CMK (cell line): ENCODE results near the gene BFSP1.

ENCODE experiments used
- DNase-seq: peaks from one replicate; pipeline ENCODE4 v3.0.0-alpha.2; 2010; ENCODE audit warnings: low read depth

BFSP1 gene

DNA sequence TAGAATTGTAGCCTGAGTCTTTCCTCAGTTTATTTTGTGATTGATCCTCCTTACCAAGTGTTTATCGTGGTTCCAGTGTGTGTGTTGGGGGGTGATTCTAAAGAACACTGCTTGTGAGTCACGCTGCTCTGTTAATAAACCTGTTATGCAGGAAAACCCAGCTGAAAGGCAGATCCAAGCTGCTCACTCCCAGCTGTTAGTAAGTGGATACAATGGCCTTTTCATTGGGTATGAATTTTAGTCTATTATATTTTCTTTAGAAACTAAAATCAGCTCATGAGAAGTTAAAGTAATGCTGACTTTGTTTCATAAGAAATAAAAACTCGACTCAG is 26.5 kb upstream of the BFSP1 start:
- no peak for DNase-seq

DNA sequence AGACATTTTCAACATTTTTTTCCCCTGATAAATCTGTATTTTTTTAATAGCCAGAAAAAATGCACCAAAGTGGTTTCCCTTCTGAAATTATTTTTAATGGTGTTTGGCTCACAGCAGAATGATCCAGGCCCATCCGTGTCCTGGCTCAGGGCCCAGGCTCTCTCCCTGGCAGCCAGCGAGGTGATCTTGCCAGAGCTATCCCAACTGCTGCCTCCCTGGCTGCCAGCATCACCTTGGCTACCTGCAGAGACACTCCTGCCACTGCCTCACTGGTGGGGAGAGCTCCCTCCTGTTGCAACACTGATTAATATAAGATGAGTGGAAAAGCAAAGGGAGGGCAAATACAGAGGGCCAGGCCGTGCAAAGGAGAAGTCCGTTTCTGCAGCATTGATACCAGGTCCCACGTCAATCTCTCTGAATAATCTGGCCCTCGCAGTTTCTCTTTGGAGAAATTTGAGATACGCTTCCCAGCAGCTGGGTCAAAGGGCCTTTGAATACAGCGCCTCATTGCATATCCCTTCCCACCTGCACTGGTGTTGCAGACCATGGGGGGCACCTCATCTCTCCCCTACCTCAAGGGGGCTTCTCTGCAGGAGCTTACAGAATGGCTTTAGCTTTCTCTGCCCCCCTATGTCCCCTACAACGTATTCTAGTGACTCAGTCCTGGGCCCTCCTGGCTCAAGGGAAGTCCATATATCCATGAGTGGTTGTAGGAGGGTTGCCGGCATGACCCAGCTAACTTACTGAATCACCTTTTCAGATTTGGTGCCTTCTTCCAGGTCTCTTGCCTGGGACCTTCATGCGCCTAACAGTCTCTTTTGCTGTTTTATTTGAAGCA is 25.9 kb upstream of the BFSP1 start:
- no peak for DNase-seq

GRCh38 chr20:17555106-17555505 is 23.9 kb upstream of the BFSP1 start:
- DNase-seq, result no peak

GRCh38 chr20:17549131-17549530 is 18.0 kb upstream of the BFSP1 start:
- DNase-seq, result no peak

DNA sequence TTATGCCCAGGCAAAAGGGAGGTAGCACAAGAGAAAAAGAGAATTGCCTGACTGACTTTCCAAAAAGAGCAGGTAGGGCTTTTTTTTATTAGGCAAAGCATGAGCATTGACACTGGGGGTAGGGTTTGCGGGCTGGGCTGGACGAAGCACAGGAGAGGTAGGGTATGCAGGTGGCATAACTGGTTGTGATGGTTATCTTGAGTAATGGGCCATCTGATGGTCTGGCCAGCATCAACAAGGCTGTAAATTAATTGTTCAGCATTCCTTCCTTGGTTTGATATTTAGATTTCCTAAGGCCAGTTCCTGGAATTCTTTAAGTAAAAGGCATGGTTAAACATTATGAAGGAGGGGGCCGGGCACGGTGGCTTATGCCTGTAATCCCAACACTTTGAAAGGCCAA is 13.9 kb upstream of the BFSP1 start:
- DNase-seq, result no peak

DNA sequence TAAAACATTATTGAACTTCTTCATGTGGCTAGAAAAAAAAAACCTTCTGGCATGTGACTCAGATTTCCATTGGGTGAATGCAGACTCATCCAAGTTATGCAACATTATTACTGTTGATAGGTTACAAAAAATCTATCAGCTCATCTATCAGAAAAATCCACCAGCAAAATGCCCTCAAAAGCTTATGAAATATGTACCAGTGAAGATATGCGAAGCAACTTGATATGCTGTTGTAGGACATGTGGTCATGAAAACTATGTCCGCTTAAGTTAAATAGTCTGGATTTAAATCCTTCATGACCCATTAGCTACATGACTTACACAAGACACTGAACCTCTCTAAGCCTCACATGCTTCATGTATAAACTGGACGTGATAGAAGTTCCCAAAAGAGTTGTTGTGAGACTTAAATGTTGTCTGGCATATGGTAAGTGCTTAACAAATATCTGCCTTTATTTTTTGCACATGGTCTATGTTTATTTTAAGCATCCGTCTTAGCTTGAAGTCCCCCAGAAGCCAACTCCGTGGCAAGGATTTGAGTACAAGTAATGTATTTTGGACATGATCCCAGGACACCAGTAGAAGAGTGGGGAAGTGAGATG is 12.5 kb upstream of the BFSP1 start:
- no peak for DNase-seq

DNA sequence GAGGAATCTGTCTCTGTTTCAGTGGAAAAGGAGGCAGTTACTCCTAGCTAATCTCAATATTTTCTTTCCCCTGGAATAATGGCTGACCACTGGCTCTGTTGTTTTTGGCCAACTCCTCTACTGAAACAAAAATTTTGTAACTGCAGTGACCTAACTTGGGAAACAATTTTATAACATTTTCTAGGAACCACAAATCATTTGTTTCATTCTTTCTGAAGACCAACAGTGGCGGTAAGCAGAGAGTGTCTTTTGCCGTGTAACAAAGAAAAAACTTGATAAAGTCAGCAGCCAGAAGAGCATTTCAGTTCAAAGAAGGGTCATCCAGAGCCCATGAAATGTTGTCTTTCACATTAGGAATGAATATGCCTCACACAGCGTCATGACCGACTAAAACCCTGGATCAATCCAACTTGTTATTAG is 11.8 kb upstream of the BFSP1 start:
- no peak for DNase-seq

- DNase-seq, result no peak
These were observed 11.3 kb upstream of the BFSP1 start for GRCh38 chr20:17542481-17542880.

GRCh38 chr20:17541996-17542395 is 10.8 kb upstream of the BFSP1 start:
- no peak for DNase-seq

DNA sequence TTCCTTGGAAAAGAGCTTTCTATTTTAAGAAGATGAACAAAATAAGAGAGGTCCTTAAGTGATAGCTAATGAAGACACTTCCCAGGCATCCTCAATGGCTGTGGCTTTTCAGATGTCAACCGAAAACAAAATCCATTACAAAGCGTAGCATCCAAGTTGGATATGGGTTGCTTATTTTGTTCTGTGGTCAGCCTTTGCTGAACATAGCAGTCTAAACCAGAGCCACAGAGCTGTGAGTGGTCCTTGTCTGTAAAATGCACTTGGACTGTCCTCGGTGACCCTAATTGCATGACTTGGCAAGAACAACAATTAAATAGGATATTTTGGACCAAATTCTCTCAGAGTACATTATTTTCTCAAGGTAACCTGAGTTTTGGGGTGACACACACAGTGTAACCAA is 10.4 kb upstream of the BFSP1 start:
- no peak for DNase-seq

DNA sequence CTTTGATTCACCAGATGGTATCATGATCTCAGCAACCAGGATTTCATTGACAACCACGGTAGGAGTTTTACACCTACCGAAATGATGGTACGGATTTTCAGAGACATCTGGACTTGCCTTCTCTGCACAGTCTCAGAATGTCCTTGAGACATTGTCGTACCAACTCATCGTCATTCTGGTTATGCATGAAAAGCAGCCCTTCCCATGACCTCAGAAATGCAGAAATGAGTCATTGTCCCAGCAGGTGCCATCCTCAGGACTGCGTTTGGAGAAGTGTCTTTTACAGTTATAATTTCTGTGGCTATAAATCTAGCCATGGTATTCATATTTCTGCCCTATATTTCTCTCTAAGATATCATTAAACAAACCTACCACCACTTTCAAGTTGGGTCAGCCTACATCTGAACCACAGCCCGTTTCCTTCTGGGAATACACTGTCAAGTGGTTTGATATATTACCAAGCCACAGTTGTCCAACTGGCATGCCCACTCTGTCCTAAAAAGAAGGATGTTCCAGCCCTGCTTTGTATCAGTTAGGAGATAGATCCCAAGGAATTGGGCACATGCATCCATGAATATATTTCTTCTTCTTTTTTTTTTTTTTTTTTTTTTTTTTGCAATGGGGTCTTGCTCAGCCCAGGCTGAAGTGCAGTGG is 7.5 kb upstream of the BFSP1 start:
- no peak for DNase-seq

DNA sequence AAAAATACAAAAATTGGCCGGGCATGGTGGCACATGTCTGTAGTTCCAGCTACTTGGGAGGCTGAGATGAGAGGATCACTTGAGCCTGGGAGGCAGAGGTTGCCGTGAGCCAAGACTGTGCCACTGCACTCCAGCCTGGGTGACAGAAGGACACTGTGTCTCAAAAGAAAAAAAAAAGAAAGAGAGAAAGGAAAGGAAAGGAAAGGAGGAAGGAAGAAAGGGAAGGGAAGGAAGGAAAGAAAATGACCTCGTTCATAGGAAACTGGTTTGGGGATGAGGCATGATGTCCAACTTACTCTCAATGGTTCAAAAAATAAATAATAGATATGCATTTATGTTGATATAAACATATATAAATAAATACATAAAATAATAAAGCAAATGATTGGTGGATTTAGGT is 6.8 kb upstream of the BFSP1 start:
- DNase-seq, result no peak

GRCh38 chr20:17536944-17537444 is 5.8 kb upstream of the BFSP1 start:
- peak; percentile 37 for DNase-seq

- DNase-seq, result no peak
These were observed 2.9 kb upstream of the BFSP1 start for GRCh38 chr20:17534077-17534476.

- DNase-seq, result peak; percentile 52
These were observed 2.2 kb upstream of the BFSP1 start for GRCh38 chr20:17533396-17533795.

DNA sequence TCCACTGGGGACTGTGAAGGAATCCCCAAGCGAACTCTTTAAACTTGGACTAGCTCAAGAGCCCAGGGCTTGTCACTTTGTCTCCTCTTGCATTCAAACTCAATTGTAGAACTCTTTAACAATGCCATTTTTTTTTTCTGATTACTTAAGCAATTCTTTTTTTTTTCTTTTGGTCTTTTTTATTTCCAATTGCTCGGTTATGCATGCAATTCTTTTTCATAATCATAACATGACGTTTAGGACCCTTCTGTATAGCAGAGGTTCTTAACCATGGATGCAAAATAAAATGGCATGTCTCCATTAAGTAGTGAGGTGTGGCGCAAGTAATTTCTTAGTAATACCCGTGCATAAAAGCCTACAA is 466 bp upstream of the BFSP1 start:
- no peak for DNase-seq

DNA sequence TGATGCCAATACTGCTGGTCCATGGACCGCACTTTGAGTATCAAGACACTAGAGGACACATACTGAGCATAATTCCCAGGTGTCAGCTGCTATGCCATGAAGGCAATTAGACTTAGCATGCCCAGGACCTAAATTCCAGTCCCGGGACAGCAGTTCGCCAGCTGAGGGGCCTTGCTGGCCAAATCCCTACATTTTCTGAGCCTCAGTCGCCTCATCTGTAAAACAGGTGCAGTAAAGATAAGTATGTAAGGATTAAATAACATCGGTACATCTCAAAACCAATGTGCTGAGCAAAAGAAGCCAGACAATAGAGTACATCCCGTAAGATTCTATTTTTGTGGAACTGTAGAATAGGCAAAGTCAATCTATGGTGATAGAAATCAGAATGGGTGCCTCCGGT is 1.0 kb downstream of the BFSP1 start:
- DNase-seq, result no peak

- no peak for DNase-seq
These were observed 1.6 kb downstream of the BFSP1 start for GRCh38 chr20:17529586-17529985.

DNA sequence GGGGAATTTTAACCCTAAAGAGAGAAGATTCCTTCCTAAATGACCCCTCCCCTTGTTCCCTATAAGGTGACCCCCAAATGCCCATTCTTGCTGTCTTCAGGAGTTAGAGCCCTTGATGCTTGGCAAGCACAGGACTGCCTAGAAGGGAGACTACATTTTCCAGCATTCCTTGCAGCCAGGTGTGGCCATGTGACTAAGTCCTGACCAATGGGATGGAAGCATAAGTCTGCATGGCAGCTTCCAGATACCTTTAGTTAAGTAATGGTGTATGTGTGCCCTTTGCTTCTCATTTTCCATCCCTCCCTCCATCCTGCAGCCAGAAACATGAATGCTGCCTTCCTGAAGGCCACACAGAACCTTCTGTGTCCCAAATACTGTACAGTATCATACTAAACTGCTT is 5.5 kb downstream of the BFSP1 start:
- no peak for DNase-seq

DNA sequence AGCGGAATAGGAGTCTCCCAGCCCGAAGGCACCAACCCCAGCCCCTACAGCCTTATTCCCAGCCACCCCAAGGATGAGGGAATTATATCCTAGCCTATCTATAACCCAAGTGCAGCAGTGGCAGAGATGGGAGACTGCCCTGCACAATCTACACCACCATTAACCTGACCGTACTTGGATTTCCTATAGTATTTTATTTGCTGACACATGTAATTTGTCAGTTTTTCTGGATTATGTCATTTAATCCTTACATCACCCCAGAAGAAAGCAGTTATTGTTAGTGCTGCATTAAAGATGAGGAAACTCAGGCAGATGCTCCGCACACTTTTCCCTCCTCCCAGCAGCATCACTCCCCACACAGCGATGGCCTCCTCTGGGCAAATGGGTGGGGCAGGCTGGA is 6.0 kb downstream of the BFSP1 start:
- DNase-seq, result no peak

DNA sequence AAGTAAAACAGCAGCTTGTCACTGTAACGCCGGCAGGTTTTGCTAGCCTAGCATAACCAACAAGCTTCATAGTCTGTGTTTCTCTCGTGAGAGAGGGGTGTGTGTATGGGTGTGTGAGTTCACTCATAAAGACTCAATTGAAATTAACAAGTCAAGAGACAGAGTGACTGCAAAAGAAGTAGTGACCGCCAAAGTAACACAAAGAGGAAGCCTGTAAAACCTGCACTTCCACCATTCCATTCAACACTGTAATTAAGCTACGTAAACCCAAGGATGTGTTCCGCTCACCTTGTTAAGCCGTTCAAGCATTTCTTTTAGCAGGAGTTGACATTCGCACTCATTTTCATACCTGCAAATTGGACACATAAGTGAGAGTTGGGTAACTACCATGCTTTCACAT is 6.6 kb downstream of the BFSP1 start:
- no peak for DNase-seq

DNA sequence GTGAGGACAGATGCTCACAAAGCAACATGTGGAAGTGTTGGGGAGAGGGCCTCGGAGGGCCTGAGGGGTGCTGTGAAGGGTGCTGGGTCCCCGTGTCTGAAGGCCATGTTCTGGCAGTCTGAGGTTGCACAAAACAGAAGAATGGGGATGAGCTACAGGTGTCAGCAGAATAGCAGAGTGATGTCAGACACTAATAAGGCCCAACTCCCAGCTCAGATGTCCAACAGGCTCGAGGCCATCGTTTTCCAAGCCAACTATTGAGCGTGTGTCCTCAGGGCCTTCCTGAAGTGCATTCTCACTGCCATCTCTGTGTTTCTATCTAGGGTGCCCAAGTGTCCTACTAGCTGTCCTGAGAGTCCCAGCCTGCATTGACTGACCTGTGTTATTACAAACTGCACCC is 7.9 kb downstream of the BFSP1 start:
- DNase-seq, result no peak

- no peak for DNase-seq
These were observed 8.7 kb downstream of the BFSP1 start for GRCh38 chr20:17522528-17522927.
